HEK293 (cell line): ENCODE data around the gene TMEM9B.
"Not testable (repeated sequence)": the region's sequence is repeated elsewhere in the genome, so short reads cannot be mapped to it uniquely, and the experiment has no call there.

Source experiments
- CTCF ChIA-PET: fragments of 350-600 bp; formaldehyde crosslinking; extraction: SDS; loops from one replicate; lab custom pipeline; 2021; ENCODE audit warnings: antibody characterized with exemption; lab: Yijun Ruan, JAX
- POLR2A ChIA-PET: fragments of 300-600 bp; formaldehyde crosslinking; extraction: SDS; loops from one replicate; lab custom pipeline; 2020; ENCODE audit warnings: antibody characterized with exemption, inconsistent platforms; lab: Yijun Ruan, JAX
- H3K27ac ChIP-seq: fragments of 200-500 bp; sonication (Bioruptor generic); 2 replicates; pipeline ENCODE4 v1.5.1; 2014; ENCODE audit warnings: low read depth, low read length, control low read depth, inconsistent platforms; ENCODE audit errors: extremely low read depth
- H3K36me3 ChIP-seq, 2 experiments: fragments of 200-500 bp in 1 of 2; sonication (Bioruptor generic) in 1 of 2; 1 replicate in 1 of 2; 2 replicates in 1 of 2; pipeline ENCODE4 v1.5.1; 2014 to 2017; ENCODE audit warnings: inconsistent platforms in 2 of 2, low read length in 2 of 2; ENCODE audit not compliant: control insufficient read depth in 2 of 2, insufficient read depth in 1 of 2
- H3K4me1 ChIP-seq: fragments of 200-500 bp; sonication (Bioruptor generic); 2 replicates; pipeline ENCODE4 v1.5.1; 2014; ENCODE audit warnings: mild to moderate bottlenecking, low read length, inconsistent platforms; ENCODE audit not compliant: control insufficient read depth, insufficient read depth
- H3K4me3 ChIP-seq: 2 replicates; pipeline ENCODE4 v1.5.1; 2011; ENCODE audit warnings: low read depth, mild to moderate bottlenecking, control low read depth, low read length, moderate library complexity
- H3K9me3 ChIP-seq: fragments of 200-500 bp; sonication (Bioruptor generic); 2 replicates; pipeline ENCODE4 v1.5.1; 2014; ENCODE audit warnings: low read depth, low read length, inconsistent platforms; ENCODE audit not compliant: control insufficient read depth, insufficient read depth
- EGR2 ChIP-seq: fragments of 450-650 bp; formaldehyde crosslinking; IDR thresholded peaks from 2 replicates; pipeline ENCODE4 v1.5.1; 2016; ENCODE audit warnings: low read depth, missing biosample characterization, missing genetic modification characterization
- KLF10 ChIP-seq: fragments of 450-650 bp; IDR thresholded peaks from 2 replicates; pipeline ENCODE4 v1.5.1; 2018; ENCODE audit warnings: missing biosample characterization, mild to moderate bottlenecking, missing genetic modification characterization
- KLF9 ChIP-seq: fragments of 450-650 bp; formaldehyde crosslinking; IDR thresholded peaks from 2 replicates; pipeline ENCODE4 v1.5.1; 2016; ENCODE audit warnings: missing biosample characterization, missing genetic modification characterization, low read depth
- OVOL3 ChIP-seq: fragments of 450-650 bp; formaldehyde crosslinking; IDR thresholded peaks from 2 replicates; pipeline ENCODE4 v1.5.1; 2016; ENCODE audit warnings: missing biosample characterization, missing genetic modification characterization
- PRDM1 ChIP-seq: fragments of 450-650 bp; formaldehyde crosslinking; IDR thresholded peaks from 2 replicates; pipeline ENCODE4; 2016; ENCODE audit warnings: missing biosample characterization, missing genetic modification characterization
- SP3 ChIP-seq: fragments of 450-650 bp; formaldehyde crosslinking; IDR thresholded peaks from 2 replicates; pipeline ENCODE4 v1.5.1; 2016; ENCODE audit warnings: missing biosample characterization, missing genetic modification characterization
- ZBTB48 ChIP-seq: fragments of 450-650 bp; formaldehyde crosslinking; IDR thresholded peaks from 2 replicates; pipeline ENCODE4 v1.5.1; 2016; ENCODE audit warnings: missing biosample characterization, missing genetic modification characterization
- ZBTB8A ChIP-seq: fragments of 450-650 bp; formaldehyde crosslinking; IDR thresholded peaks from 2 replicates; pipeline ENCODE4 v1.5.1; 2016; ENCODE audit warnings: missing biosample characterization, missing genetic modification characterization
- ZFHX2 ChIP-seq: fragments of 450-650 bp; formaldehyde crosslinking; conservative IDR thresholded peaks from 2 replicates; pipeline ENCODE4 v1.5.1; 2016; ENCODE audit warnings: missing biosample characterization, missing genetic modification characterization
- ZNF121 ChIP-seq: fragments of 450-650 bp; formaldehyde crosslinking; IDR thresholded peaks from 2 replicates; pipeline ENCODE4 v1.5.1; 2016; ENCODE audit warnings: missing biosample characterization, missing genetic modification characterization
- ZNF404 ChIP-seq: fragments of 450-650 bp; formaldehyde crosslinking; IDR thresholded peaks from 2 replicates; pipeline ENCODE4 v1.5.1; 2017; ENCODE audit warnings: missing biosample characterization, missing genetic modification characterization
- ZNF510 ChIP-seq: fragments of 450-650 bp; formaldehyde crosslinking; IDR thresholded peaks from 2 replicates; pipeline ENCODE4 v1.5.1; 2018; ENCODE audit warnings: mild to moderate bottlenecking, missing genetic modification characterization, missing biosample characterization; ENCODE audit not compliant: insufficient replicate concordance
- ZNF585B ChIP-seq: fragments of 450-650 bp; formaldehyde crosslinking; IDR thresholded peaks from 2 replicates; pipeline ENCODE4 v1.5.1; 2016; ENCODE audit warnings: missing biosample characterization, missing genetic modification characterization
- TF ChIP-seq, protein P1 (sequence below): fragments of 450-650 bp; formaldehyde crosslinking; IDR thresholded peaks from 2 replicates; pipeline ENCODE4 v1.5.1; 2016; ENCODE audit warnings: missing biosample characterization, missing genetic modification characterization, low read depth
- TF ChIP-seq, protein P2 (sequence below): fragments of 450-650 bp; formaldehyde crosslinking; IDR thresholded peaks from 2 replicates; pipeline ENCODE4 v1.5.1; 2016; ENCODE audit warnings: missing biosample characterization, missing genetic modification characterization
- TF ChIP-seq, protein P3 (sequence below): fragments of 450-650 bp; formaldehyde crosslinking; IDR thresholded peaks from 2 replicates; pipeline ENCODE4 v1.5.1; 2016; ENCODE audit warnings: missing biosample characterization, missing genetic modification characterization
- TF ChIP-seq, protein P4 (sequence below): fragments of 450-650 bp; formaldehyde crosslinking; IDR thresholded peaks from 2 replicates; pipeline ENCODE4 v1.5.1; 2016; ENCODE audit warnings: missing biosample characterization, missing genetic modification characterization, borderline replicate concordance
- TF ChIP-seq, protein P5 (sequence below): fragments of 450-650 bp; formaldehyde crosslinking; IDR thresholded peaks from 2 replicates; pipeline ENCODE4 v1.5.1; 2016; ENCODE audit warnings: missing biosample characterization, missing genetic modification characterization

The TMEM9B gene

DNA sequence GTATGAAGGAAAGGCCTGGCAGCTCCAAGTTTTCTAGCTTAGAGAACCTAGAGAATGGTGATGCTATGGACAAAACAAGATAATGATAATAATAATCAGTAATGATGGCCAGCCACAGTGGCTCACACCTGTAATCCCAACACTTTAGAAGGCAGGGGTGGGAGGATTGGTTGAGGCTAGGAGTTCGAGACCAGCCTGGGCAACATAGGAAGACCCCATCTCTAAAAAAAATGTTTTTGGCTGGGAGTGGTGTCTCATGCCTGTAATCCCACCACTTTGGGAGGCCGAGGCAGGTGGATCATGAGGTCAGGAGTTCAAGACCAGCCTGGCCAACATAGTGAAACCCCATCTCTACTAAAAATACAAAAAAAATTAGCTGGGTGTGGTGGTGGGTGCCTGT, 28.5 kb downstream of the TMEM9B start:
- CTCF ChIA-PET, H3K4me3 ChIP-seq, H3K27ac ChIP-seq, H3K9me3 ChIP-seq, H3K4me1 ChIP-seq, H3K36me3 ChIP-seq: not testable (repeated sequence)
- TF ChIP-seq ZNF121 = peak; percentile 78
- POLR2A ChIA-PET = interaction anchor here (1.3 to 1.5 kb wide), 2 partner anchors 22 to 24 kb away, joined by 3 to 4 read pairs; no protein-coding TSS in a partner anchor

DNA sequence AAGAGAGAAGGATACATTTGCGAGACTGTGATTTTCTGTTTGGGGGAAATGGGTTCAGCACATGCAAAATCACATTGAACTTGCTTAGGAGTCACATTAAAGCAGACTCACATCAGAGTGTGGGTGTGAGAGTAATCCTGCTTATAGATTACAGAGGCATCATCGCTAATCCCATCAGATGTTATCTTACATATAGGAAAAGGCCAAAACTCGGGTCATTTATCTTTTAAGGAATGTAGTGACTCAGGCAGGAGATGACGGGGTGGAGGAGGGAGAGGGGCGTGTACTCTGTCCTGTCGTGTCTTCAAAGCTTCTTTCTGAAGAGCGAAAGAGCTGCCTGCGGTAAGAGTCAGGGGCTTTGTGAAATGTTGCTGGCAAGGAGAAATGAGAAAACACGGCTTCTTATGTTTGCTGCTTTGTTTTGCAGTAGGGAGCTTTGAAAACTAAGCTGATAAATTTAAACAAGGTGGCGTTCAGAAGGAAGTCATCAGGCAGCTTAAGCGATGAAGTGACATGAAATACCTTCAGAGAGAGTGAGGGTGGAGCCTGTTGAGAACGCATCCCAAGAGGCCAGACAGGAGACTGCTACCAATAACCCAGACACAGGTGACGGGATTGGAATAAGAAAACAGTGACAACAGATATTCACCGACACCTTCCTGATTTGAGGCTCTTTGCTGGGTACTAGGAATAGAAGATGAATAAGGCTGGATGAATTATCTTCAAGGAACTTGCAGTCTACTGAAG, 29.3 kb downstream of the TMEM9B start:
- H3K4me3 ChIP-seq = peak overlapping the region; percentile 13
- ChIA-PET CTCF (interaction anchor here (0.7 kb wide), 1 partner anchor 31 kb away, joined by 3 read pairs; no protein-coding TSS in a partner anchor), POLR2A (interaction anchor here (1.3 to 1.5 kb wide), 2 partner anchors 21 to 24 kb away, joined by 3 to 4 read pairs; no protein-coding TSS in a partner anchor)

DNA sequence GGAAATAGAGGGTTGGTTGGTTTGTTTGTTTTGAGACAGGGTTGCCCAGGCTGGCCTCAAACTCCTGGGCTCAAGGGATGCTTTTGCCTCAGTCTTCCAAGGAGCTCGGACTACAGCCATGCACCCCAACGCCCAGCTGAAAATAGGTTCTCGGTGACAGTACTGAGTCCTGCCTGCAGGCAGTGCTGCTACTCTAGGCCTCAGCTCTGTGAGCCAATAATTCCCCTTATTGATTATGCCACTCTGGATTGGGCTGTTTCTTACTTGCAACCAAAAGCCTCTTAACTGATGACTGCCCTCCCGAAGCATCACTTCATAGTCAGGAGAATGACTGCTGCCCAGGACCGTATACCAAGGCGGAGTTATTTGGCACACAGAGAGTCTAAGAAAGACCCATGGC, 30.3 kb downstream of the TMEM9B start:
- Histone ChIP-seq H3K9me3 (no peaks in the 10 kb centered on the region), H3K27ac (no peak overlapping the region), H3K4me3 (no peak overlapping the region), H3K36me3 (peaks cover 0 to 3% of the 10 kb centered on the region in 2 experiments; a peak in 1 of 3 replicates), H3K4me1 (no peaks in the 10 kb centered on the region)
- ChIA-PET CTCF (interaction anchor here (0.7 to 1.1 kb wide), 6 partner anchors 15 to 707 kb away, joined by 3 to 5 read pairs (median 4); no protein-coding TSS in a partner anchor), POLR2A (no interaction called here)
- TF ChIP-seq ZNF510 (tag by site-specific recombination) (no peak), OVOL3 (tag by site-specific recombination) (no peak), ZNF585B (no peak), ZBTB8A (tag by site-specific recombination) (no peak)
- TF ChIP-seq, protein P1, sequence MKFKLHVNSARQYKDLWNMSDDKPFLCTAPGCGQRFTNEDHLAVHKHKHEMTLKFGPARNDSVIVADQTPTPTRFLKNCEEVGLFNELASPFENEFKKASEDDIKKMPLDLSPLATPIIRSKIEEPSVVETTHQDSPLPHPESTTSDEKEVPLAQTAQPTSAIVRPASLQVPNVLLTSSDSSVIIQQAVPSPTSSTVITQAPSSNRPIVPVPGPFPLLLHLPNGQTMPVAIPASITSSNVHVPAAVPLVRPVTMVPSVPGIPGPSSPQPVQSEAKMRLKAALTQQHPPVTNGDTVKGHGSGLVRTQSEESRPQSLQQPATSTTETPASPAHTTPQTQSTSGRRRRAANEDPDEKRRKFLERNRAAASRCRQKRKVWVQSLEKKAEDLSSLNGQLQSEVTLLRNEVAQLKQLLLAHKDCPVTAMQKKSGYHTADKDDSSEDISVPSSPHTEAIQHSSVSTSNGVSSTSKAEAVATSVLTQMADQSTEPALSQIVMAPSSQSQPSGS (tag by site-specific recombination) = no peak
- TF ChIP-seq, protein P2, sequence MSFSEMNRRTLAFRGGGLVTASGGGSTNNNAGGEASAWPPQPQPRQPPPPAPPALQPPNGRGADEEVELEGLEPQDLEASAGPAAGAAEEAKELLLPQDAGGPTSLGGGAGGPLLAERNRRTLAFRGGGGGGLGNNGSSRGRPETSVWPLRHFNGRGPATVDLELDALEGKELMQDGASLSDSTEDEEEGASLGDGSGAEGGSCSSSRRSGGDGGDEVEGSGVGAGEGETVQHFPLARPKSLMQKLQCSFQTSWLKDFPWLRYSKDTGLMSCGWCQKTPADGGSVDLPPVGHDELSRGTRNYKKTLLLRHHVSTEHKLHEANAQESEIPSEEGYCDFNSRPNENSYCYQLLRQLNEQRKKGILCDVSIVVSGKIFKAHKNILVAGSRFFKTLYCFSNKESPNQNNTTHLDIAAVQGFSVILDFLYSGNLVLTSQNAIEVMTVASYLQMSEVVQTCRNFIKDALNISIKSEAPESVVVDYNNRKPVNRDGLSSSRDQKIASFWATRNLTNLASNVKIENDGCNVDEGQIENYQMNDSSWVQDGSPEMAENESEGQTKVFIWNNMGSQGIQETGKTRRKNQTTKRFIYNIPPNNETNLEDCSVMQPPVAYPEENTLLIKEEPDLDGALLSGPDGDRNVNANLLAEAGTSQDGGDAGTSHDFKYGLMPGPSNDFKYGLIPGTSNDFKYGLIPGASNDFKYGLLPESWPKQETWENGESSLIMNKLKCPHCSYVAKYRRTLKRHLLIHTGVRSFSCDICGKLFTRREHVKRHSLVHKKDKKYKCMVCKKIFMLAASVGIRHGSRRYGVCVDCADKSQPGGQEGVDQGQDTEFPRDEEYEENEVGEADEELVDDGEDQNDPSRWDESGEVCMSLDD (tag by site-specific recombination) = no peak
- TF ChIP-seq, protein P3, sequence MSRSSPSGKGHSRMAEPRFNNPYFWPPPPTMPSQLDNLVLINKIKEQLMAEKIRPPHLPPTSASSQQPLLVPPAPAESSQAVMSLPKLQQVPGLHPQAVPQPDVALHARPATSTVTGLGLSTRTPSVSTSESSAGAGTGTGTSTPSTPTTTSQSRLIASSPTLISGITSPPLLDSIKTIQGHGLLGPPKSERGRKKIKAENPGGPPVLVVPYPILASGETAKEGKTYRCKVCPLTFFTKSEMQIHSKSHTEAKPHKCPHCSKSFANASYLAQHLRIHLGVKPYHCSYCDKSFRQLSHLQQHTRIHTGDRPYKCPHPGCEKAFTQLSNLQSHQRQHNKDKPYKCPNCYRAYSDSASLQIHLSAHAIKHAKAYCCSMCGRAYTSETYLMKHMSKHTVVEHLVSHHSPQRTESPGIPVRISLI (tag by site-specific recombination) = no peak

More for the DNA sequence above, 29.3 kb downstream of the TMEM9B start:
- Histone ChIP-seq H3K36me3 (no peaks in the 10 kb centered on the region), H3K27ac (no peak overlapping the region), H3K4me1 (no peaks in the 10 kb centered on the region), H3K9me3 (no peaks in the 10 kb centered on the region)
- TF ChIP-seq KLF10 (peak; percentile 74), ZFHX2 (tag by site-specific recombination) (peak; percentile 46), PRDM1 (tag by site-specific recombination) (0 out of 2 replicates have a peak, but pooled peaks have one; percentile 8), ZNF404 (tag by site-specific recombination) (no peak), EGR2 (tag by site-specific recombination) (peak; percentile 53; the same call in 1 of the 2 replicates), KLF9 (tag by site-specific recombination) (0 out of 2 replicates have a peak, but pooled peaks have one; percentile 16), SP3 (tag by site-specific recombination) (peak; percentile 37), ZBTB48 (tag by site-specific recombination) (no peak)
- TF ChIP-seq, protein P4, sequence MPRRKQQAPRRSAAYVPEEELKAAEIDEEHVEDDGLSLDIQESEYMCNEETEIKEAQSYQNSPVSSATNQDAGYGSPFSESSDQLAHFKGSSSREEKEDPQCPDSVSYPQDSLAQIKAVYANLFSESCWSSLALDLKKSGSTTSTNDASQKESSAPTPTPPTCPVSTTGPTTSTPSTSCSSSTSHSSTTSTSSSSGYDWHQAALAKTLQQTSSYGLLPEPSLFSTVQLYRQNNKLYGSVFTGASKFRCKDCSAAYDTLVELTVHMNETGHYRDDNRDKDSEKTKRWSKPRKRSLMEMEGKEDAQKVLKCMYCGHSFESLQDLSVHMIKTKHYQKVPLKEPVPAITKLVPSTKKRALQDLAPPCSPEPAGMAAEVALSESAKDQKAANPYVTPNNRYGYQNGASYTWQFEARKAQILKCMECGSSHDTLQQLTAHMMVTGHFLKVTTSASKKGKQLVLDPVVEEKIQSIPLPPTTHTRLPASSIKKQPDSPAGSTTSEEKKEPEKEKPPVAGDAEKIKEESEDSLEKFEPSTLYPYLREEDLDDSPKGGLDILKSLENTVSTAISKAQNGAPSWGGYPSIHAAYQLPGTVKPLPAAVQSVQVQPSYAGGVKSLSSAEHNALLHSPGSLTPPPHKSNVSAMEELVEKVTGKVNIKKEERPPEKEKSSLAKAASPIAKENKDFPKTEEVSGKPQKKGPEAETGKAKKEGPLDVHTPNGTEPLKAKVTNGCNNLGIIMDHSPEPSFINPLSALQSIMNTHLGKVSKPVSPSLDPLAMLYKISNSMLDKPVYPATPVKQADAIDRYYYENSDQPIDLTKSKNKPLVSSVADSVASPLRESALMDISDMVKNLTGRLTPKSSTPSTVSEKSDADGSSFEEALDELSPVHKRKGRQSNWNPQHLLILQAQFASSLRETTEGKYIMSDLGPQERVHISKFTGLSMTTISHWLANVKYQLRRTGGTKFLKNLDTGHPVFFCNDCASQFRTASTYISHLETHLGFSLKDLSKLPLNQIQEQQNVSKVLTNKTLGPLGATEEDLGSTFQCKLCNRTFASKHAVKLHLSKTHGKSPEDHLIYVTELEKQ (tag by site-specific recombination) = no peak
- TF ChIP-seq, protein P5, sequence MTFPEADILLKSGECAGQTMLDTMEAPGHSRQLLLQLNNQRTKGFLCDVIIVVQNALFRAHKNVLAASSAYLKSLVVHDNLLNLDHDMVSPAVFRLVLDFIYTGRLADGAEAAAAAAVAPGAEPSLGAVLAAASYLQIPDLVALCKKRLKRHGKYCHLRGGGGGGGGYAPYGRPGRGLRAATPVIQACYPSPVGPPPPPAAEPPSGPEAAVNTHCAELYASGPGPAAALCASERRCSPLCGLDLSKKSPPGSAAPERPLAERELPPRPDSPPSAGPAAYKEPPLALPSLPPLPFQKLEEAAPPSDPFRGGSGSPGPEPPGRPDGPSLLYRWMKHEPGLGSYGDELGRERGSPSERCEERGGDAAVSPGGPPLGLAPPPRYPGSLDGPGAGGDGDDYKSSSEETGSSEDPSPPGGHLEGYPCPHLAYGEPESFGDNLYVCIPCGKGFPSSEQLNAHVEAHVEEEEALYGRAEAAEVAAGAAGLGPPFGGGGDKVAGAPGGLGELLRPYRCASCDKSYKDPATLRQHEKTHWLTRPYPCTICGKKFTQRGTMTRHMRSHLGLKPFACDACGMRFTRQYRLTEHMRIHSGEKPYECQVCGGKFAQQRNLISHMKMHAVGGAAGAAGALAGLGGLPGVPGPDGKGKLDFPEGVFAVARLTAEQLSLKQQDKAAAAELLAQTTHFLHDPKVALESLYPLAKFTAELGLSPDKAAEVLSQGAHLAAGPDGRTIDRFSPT = 0 out of 2 replicates have a peak, but pooled peaks have one; percentile 22
